GM10248 (cell line): ENCODE data around the gene TXLNG.

ENCODE experiments used
- CTCF ChIA-PET: fragments of 300-600 bp; sonication (Branson Sonifier 250); formaldehyde crosslinking; extraction: SDS; loops from one replicate; lab custom pipeline; 2021; ENCODE audit warnings: antibody characterized with exemption; lab: Yijun Ruan, JAX
- POLR2A ChIA-PET: fragments of 350-650 bp; sonication (Branson Sonifier 250); formaldehyde crosslinking; extraction: SDS; loops from one replicate; lab custom pipeline; 2020; ENCODE audit warnings: antibody characterized with exemption; lab: Yijun Ruan, JAX
- DNase-seq: peaks from one replicate; pipeline ENCODE4 v3.0.0; 2012; ENCODE audit errors: extremely low spot score
- TF ChIP-seq, protein P1 (sequence below): IDR thresholded peaks from 2 replicates; pipeline ENCODE4 v1.5.1; 2012; ENCODE audit warnings: mild to moderate bottlenecking, low read depth; ENCODE audit errors: extremely low read depth, missing control alignments, control extremely low read depth

TXLNG gene

DNA sequence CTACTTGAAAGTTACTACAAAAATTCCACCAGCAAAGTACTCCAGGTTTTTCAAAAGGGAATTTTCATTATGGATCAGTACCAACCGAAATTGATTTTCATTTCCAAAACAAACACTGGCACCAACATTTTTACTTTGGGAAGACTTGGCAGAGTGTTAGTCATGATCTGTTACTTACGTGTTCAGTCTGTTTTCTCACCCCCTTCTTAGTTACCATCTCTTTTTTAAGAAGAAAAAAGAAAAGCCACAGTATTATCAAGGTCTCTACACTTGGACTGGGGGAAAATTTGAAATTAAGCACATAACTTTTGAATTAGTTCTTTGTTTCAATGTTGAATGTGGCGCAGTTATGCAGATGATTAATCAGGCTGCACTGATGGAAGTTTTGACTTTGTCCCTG lies 56.4 kb downstream of the TXLNG start:
- DNase-seq, result no peak
- TF ChIP-seq, protein P1, sequence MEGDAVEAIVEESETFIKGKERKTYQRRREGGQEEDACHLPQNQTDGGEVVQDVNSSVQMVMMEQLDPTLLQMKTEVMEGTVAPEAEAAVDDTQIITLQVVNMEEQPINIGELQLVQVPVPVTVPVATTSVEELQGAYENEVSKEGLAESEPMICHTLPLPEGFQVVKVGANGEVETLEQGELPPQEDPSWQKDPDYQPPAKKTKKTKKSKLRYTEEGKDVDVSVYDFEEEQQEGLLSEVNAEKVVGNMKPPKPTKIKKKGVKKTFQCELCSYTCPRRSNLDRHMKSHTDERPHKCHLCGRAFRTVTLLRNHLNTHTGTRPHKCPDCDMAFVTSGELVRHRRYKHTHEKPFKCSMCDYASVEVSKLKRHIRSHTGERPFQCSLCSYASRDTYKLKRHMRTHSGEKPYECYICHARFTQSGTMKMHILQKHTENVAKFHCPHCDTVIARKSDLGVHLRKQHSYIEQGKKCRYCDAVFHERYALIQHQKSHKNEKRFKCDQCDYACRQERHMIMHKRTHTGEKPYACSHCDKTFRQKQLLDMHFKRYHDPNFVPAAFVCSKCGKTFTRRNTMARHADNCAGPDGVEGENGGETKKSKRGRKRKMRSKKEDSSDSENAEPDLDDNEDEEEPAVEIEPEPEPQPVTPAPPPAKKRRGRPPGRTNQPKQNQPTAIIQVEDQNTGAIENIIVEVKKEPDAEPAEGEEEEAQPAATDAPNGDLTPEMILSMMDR, result no peak
- ChIA-PET POLR2A (no interaction called here), CTCF (interaction anchor here (1.5 kb wide), 1 partner anchor 40 kb away, joined by 4 read pairs; no protein-coding TSS in a partner anchor)

DNA sequence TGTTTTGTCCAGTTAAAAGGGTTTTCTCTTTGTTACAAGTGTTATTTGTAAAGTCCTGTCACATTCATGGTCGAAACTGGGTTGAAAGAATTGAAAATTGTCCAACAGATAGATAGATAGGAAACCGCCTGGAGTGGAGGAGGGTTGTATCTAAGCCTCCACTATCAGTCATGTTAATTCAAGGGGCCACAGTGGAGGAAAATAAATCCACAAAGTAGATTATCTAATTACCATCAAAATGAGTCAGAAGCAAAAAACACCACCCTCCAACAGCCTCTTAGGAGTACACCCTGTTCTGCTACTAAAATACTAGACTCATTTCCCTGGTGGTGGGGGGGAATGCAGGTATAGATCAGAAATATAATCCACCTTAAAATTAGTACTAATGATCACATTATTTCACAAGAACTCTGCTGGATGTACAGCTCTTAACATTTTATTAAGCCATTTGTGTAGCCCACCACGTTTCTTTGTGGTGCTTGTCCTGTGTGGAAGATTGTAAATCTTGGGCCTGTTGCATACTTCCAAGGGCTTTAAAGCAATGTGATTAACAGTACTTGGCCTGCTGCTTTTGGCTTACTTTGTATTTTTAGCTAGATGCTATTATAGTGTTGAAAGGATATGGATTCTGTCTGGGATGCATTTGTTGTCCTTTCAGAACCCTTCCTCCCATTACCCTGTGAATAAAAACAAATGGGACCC lies 57.1 kb downstream of the TXLNG start:
- TF ChIP-seq, protein P1, result no peak
- ChIA-PET POLR2A (no interaction called here), CTCF (no interaction called here)
- no peak for DNase-seq

DNA sequence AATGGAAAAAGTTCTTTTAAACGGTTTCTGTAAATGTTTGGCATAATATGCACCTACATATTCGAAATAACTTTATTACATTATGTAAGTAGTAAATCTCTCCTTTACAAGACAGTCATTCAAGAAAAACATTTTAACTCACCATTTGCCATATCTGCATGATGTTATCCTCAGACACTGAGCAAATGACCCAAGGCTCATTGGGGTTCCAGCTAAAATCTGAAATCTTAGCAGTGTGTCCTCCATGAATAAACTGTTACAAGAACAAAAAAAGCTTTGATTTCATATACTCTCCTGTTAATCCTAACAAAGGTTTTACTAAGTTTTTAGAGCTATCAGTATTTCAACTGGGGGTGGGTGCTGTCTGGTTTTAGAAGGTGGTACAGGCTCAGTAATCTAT lies 59.4 kb downstream of the TXLNG start:
- CTCF ChIA-PET, result interaction anchor here (1.2 kb wide), 1 partner anchor 16 kb away, joined by 3 read pairs; no protein-coding TSS in a partner anchor
- POLR2A ChIA-PET, result no interaction called here
- TF ChIP-seq, protein P1, result no peak
- DNase-seq, result no peak

DNA sequence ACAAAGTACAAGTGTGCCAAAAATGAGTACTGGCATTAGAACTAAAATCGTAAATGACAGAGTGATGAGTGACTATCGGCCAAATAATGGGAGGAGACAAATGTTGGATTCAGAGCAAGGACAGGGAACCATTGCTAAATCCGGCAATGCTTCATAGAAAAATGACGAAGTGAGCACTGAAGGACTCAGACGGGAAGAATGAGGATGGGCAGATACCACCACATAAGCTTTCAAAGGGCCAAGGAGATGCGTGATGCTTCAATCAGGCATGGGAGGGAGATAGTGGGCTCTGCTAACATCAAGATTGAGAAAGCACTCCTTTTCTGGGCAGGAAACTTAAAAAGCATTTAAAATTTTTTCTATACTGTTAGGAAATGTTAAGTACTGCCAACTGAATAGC lies 62.3 kb downstream of the TXLNG start:
- TF ChIP-seq, protein P1, result no peak
- no peak for DNase-seq
- POLR2A ChIA-PET, result no interaction called here
- CTCF ChIA-PET, result no interaction called here

DNA sequence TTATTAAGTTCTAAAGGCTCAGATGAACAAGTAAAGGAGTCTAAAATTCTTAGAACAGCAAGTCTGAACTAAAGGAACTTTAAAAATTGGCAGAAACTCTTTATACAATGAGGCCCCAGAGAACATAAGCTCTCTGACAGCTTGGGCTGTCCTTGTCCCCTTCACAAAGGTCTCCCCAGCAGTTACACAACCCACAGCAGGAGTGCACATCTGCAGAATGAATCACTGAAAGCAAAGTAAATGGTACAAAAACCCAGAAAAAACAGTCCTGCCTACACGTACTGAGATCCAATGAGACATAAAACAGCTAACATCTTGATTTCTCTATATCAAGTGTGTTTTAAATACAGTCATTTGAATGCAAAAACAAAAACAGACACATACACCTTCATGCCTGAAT lies 65.2 kb downstream of the TXLNG start:
- TF ChIP-seq, protein P1, result no peak
- ChIA-PET CTCF (interaction anchor here (0.9 to 1.7 kb wide), 2 partner anchors 22 to 25 kb away, joined by 3 to 4 read pairs; no protein-coding TSS in a partner anchor), POLR2A (no interaction called here)
- DNase-seq, result no peak

DNA sequence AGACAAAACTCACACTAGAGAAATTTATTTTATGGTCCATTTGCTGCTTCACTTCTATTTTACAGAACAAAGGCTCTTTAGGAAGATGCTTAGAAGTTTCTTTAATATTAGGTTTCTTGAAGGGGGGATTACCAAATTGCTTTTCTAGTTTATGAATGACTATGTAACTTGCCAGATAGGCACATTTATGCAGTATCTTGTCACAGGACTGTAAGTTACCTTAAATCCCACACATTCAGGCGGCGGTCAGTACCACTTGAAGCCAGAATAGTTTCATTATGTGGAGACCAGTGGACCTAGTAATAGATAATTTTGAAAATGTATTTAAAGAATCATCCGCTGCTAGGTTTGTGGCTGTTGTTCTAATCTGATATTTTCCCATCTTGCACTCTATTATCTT lies 65.6 kb downstream of the TXLNG start:
- ChIA-PET POLR2A (no interaction called here), CTCF (interaction anchor here (0.9 to 1.7 kb wide), 3 partner anchors 7 to 26 kb away, joined by 3 to 4 read pairs (median 3); no protein-coding TSS in a partner anchor)
- DNase-seq, result no peak
- TF ChIP-seq, protein P1, result no peak
